H1 (cell line): ENCODE measurements around the gene KLF2. TPM values are rescaled to one million over a fixed set of nuclear protein-coding genes. Genes with fewer than 3 reads are reported as not detected.

Source experiments
- CTCF ChIA-PET: fragments of 300-600 bp; sonication (Branson Sonifier 250); formaldehyde crosslinking; loops from one replicate; lab custom pipeline; 2021; ENCODE audit not compliant: partially characterized antibody; lab: Charles Lee
- POLR2A ChIA-PET: fragments of 300-600 bp; sonication (Branson Sonifier 250); formaldehyde crosslinking; loops from one replicate; lab custom pipeline; 2021; ENCODE audit warnings: inconsistent platforms; ENCODE audit not compliant: partially characterized antibody; lab: Charles Lee
- DNase-seq, 2 experiments: peaks; one replicate each; pipeline versions ENCODE4 v3.0.0 to v3.0.0-alpha.2; 2010 to 2022; ENCODE audit warnings: low spot score in 2 of 2, low read depth in 1 of 2, mixed read lengths in 1 of 2
- FAIRE-seq: peaks from 2 replicates; lab custom pipeline; 2011; peaks lifted over from hg19 to GRCh38; lab: Jason Lieb, UNC
- H2AFZ ChIP-seq: 2 replicates; pipeline ENCODE4 v1.8.1; 2012; ENCODE audit warnings: low read length, inconsistent platforms
- H2AK5ac ChIP-seq: 2 replicates; pipeline ENCODE4 v1.6.1; 2013; ENCODE audit warnings: low read depth, low read length
- H2BK120ac ChIP-seq: replicated peaks from 2 replicates; pipeline ENCODE3; 2013; ENCODE audit warnings: low read depth, low read length, inconsistent platforms
- H2BK12ac ChIP-seq: 2 replicates; pipeline ENCODE4 v1.6.1; 2013; ENCODE audit warnings: low read depth, low read length
- H2BK15ac ChIP-seq: 2 replicates; pipeline ENCODE4 v1.6.1; 2013; ENCODE audit warnings: low read length
- H2BK20ac ChIP-seq: 2 replicates; pipeline ENCODE4 v1.6.1; 2013; ENCODE audit warnings: low read length
- H2BK5ac ChIP-seq: 2 replicates; pipeline ENCODE4 v1.6.1; 2013; ENCODE audit warnings: low read depth, low read length
- H3K14ac ChIP-seq: 2 replicates; pipeline ENCODE4 v1.6.1; 2013; ENCODE audit warnings: inconsistent platforms; ENCODE audit not compliant: insufficient read length
- H3K18ac ChIP-seq: 2 replicates; pipeline ENCODE4 v1.6.1; 2013; ENCODE audit warnings: low read length; ENCODE audit errors: extremely low read depth
- H3K23ac ChIP-seq: 2 replicates; pipeline ENCODE4 v1.6.1; 2013; ENCODE audit warnings: inconsistent platforms; ENCODE audit not compliant: insufficient read length
- H3K23me2 ChIP-seq: 2 replicates; pipeline ENCODE4 v1.6.1; 2013; ENCODE audit warnings: low read depth, low read length
- H3K27ac ChIP-seq: 2 replicates; pipeline ENCODE4 v1.6.1; 2011; ENCODE audit warnings: low read depth, low read length, inconsistent platforms
- H3K27me3 ChIP-seq, 4 experiments: replicated peaks in 1 of 4; 1 replicate in 1 of 4; 2 replicates in 3 of 4; pipeline versions ENCODE4 v1.6.1 to v1.8.1; 2011 to 2013; ENCODE audit warnings: low read length in 3 of 4, mild to moderate bottlenecking in 3 of 4, inconsistent platforms in 2 of 4, mixed read lengths in 2 of 4, moderate library complexity in 1 of 4; ENCODE audit not compliant: control insufficient read depth in 3 of 4, insufficient read depth in 3 of 4; ENCODE audit errors: extremely low read depth in 1 of 4
- H3K36me3 ChIP-seq, 4 experiments: 2 replicates each; pipeline versions ENCODE4 v1.6.1 to v1.8.1; 2011 to 2013; ENCODE audit warnings: mild to moderate bottlenecking in 4 of 4, low read length in 3 of 4, moderate library complexity in 2 of 4, control low read depth in 1 of 4, inconsistent platforms in 1 of 4; ENCODE audit not compliant: insufficient read depth in 4 of 4, control insufficient read depth in 2 of 4
- H3K4ac ChIP-seq: replicated peaks from 2 replicates; pipeline ENCODE3; 2013; ENCODE audit warnings: low read length, low read depth, mixed read lengths, inconsistent platforms; ENCODE audit not compliant: insufficient read length
- H3K4me1 ChIP-seq, 4 experiments: replicated peaks in 1 of 4; 1 replicate in 1 of 4; 2 replicates in 3 of 4; pipeline versions ENCODE4 v1.6.1 to v1.8.1; 2011 to 2013; ENCODE audit warnings: low read length in 3 of 4, inconsistent platforms in 2 of 4, mixed read lengths in 1 of 4; ENCODE audit not compliant: insufficient read depth in 4 of 4, control insufficient read depth in 3 of 4
- H3K4me2 ChIP-seq, 2 experiments: 2 replicates each; pipeline versions ENCODE4 v1.6.1 to v1.8.1; 2011 to 2013; ENCODE audit warnings: low read depth in 2 of 2, low read length in 2 of 2, control low read depth in 1 of 2, inconsistent platforms in 1 of 2, mild to moderate bottlenecking in 1 of 2; ENCODE audit not compliant: insufficient read depth in 1 of 2
- H3K4me3 ChIP-seq, 4 experiments: fragments of 200-600, 300-600 bp in 1 of 4; sonication (generic), shearing (Covaris generic), sonication (Bioruptor Twin) in 1 of 4; 2 replicates each; pipeline versions ENCODE4 v1.5.1 to v1.8.1; 2011 to 2016; ENCODE audit warnings: low read length in 4 of 4, low read depth in 3 of 4, control low read depth in 2 of 4, inconsistent platforms in 2 of 4, mild to moderate bottlenecking in 2 of 4, mixed read lengths in 1 of 4, moderate library complexity in 1 of 4; ENCODE audit not compliant: insufficient read depth in 2 of 4; ENCODE audit errors: extremely low read depth in 1 of 4
- H3K56ac ChIP-seq: replicated peaks from 2 replicates; pipeline ENCODE3; 2013; ENCODE audit warnings: low read depth, mild to moderate bottlenecking, mixed read lengths, low read length, inconsistent platforms; ENCODE audit not compliant: insufficient read length
- H3K79me1 ChIP-seq: 2 replicates; pipeline ENCODE4 v1.6.1; 2013; ENCODE audit warnings: low read depth, low read length, control low read depth
- H3K79me2 ChIP-seq, 2 experiments: 2 replicates each; pipeline versions ENCODE4 v1.6.1 to v1.8.1; 2012 to 2013; ENCODE audit warnings: low read length in 2 of 2, mild to moderate bottlenecking in 2 of 2, inconsistent platforms in 1 of 2; ENCODE audit not compliant: insufficient read depth in 2 of 2, control insufficient read depth in 1 of 2
- H3K9ac ChIP-seq, 4 experiments: replicated peaks in 1 of 4; 1 replicate in 1 of 4; 2 replicates in 3 of 4; pipeline versions ENCODE4 v1.6.1 to v1.8.1; 2011 to 2013; ENCODE audit warnings: low read depth in 3 of 4, low read length in 3 of 4, control low read depth in 2 of 4, mild to moderate bottlenecking in 2 of 4, moderate library complexity in 2 of 4, inconsistent platforms in 1 of 4; ENCODE audit errors: extremely low read depth in 1 of 4
- H3K9me3 ChIP-seq, 2 experiments: 2 replicates each; pipeline versions ENCODE4 v1.6.1 to v1.8.1; 2012 to 2013; ENCODE audit warnings: mild to moderate bottlenecking in 2 of 2, moderate library complexity in 2 of 2, control low read depth in 1 of 2, inconsistent platforms in 1 of 2, low read depth in 1 of 2, low read length in 1 of 2, mixed read lengths in 1 of 2; ENCODE audit not compliant: insufficient read depth in 2 of 2
- H4K20me1 ChIP-seq, 2 experiments: replicated peaks in 1 of 2; 2 replicates each; pipeline versions ENCODE3 to v1.8.1; 2011 to 2013; ENCODE audit warnings: inconsistent platforms in 2 of 2, low read length in 2 of 2, mild to moderate bottlenecking in 1 of 2; ENCODE audit not compliant: insufficient read depth in 2 of 2, control insufficient read depth in 1 of 2
- H4K5ac ChIP-seq: 2 replicates; pipeline ENCODE4 v1.6.1; 2013; ENCODE audit warnings: low read length, low read depth, mixed read lengths, inconsistent platforms; ENCODE audit not compliant: insufficient read length
- H4K8ac ChIP-seq: 2 replicates; pipeline ENCODE4 v1.8.0; 2013; ENCODE audit warnings: mild to moderate bottlenecking, moderate library complexity, low read length, inconsistent platforms; ENCODE audit not compliant: insufficient read depth; ENCODE audit errors: extremely low read depth
- H4K91ac ChIP-seq: replicated peaks from 2 replicates; pipeline ENCODE3; 2013; ENCODE audit warnings: low read length, mixed read lengths, inconsistent platforms; ENCODE audit not compliant: insufficient read length
- BRCA1 ChIP-seq: IDR thresholded peaks from 2 replicates; pipeline ENCODE4 v1.6.1; 2012; ENCODE audit warnings: low read depth, low read length, improper control_type of control experiment
- CBX5 ChIP-seq: fragments of 300-800, 300-1000 bp; sonication (generic); IDR thresholded peaks from 2 replicates; pipeline ENCODE4 v1.7.1; 2016; ENCODE audit warnings: antibody characterized with exemption, low read length, low read depth
- CTBP2 ChIP-seq: IDR thresholded peaks from 2 replicates; pipeline ENCODE4 v1.7.0; 2011; ENCODE audit warnings: borderline replicate concordance, mild to moderate bottlenecking, moderate library complexity, mixed read lengths, low read length; ENCODE audit not compliant: insufficient read depth, insufficient read length
- GABPA ChIP-seq: IDR thresholded peaks from 2 replicates; pipeline ENCODE4 v1.6.1; 2011; ENCODE audit warnings: mild to moderate bottlenecking, low read length, moderate library complexity, borderline replicate concordance; ENCODE audit not compliant: insufficient read depth
- GTF2F1 ChIP-seq: IDR thresholded peaks from 2 replicates; pipeline ENCODE4 v1.6.1; 2012; ENCODE audit warnings: low read depth, low read length, improper control_type of control experiment, borderline replicate concordance
- HDAC2 ChIP-seq, 2 experiments: fragments of 300-600 bp in 1 of 2; sonication (generic) in 1 of 2; IDR thresholded peaks; 2 replicates each; pipeline ENCODE4 v1.6.1; 2011 to 2012; ENCODE audit warnings: low read depth in 2 of 2, low read length in 2 of 2, mild to moderate bottlenecking in 2 of 2, moderate library complexity in 2 of 2, borderline replicate concordance in 1 of 2, inconsistent platforms in 1 of 2
- HDAC6 ChIP-seq: IDR thresholded peaks from one replicate; pipeline ENCODE4 v1.7.1; 2012; ENCODE audit warnings: low read depth, mild to moderate bottlenecking, inconsistent platforms, low read length, moderate library complexity
- RXRA ChIP-seq: IDR thresholded peaks from 2 replicates; pipeline ENCODE4 v1.6.1; 2011; ENCODE audit warnings: low read depth, mild to moderate bottlenecking, low read length, moderate library complexity; ENCODE audit not compliant: insufficient read depth
- TBP ChIP-seq: IDR thresholded peaks from 2 replicates; pipeline ENCODE4 v1.6.1; 2011; ENCODE audit warnings: low read depth, low read length, improper control_type of control experiment
- YY1 ChIP-seq: IDR thresholded peaks from 2 replicates; pipeline ENCODE4 v1.6.1; 2011; ENCODE audit warnings: low read depth, mild to moderate bottlenecking, low read length
- WGBS, 2 experiments: shearing (Covaris generic) in 1 of 2; methylation state at CpG; one replicate each; pipeline versions ENCODE4 v1.1.6 to v1.1.7; 2013 to 2015; ENCODE audit warnings: low lambda C conversion rate in 2 of 2, mixed read lengths in 2 of 2, inconsistent platforms in 1 of 2, low coverage in 1 of 2, missing lambda C conversion rate in 1 of 2; ENCODE audit not compliant: insufficient replicate concordance in 2 of 2, insufficient coverage in 1 of 2, insufficient read length in 1 of 2; ENCODE audit errors: extremely low coverage in 1 of 2, missing lambda C conversion rate in 1 of 2; 5-methylcytosine and 5-hydroxymethylcytosine counted together
- polyA plus RNA-seq, 7 experiments: library from polyadenylated mRNA; depleted of rRNA in 3 of 7; stranded (reverse) in 5 of 7; unstranded in 2 of 7; fragments of >200 nt in 5 of 7; fragments of 200-250 nt in 2 of 7; gene quantifications; 1 replicate in 5 of 7; 2 replicates in 1 of 7; 4 replicates in 1 of 7; pipeline versions ENCODE4 v1.2.1 to v1.2.3, GENCODE V29; 2011 to 2013; ENCODE audit warnings: missing spikeins in 2 of 7, mixed read lengths in 2 of 7
- total RNA-seq: library from RNA; stranded (reverse); fragmentation: NEBNext Ultra II Directional; extraction: Animal tissue kit (Norgen Biotek cat#: 25700); gene quantifications from 2 replicates; pipeline ENCODE4 v1.2.1, GENCODE V29; 2021

Gene KLF2
- total and polyA plus RNA-seq, 2 of the 8 experiments (the other 6 are each of a cell fraction or from before 2014, with no cell fraction given), result 0.19 to 0.33 TPM

GRCh38 chr19:16368385-16369305, 44.0 kb downstream of the KLF2 start:
- no peak overlapping the region for H3K4me3 ChIP-seq
- DNase-seq (no peak), FAIRE-seq (no peak)
- no peaks in the 10 kb centered on the region; a peak in 1 of 8 replicates for H3K36me3 ChIP-seq
- H2BK20ac ChIP-seq, result no peak overlapping the region
- peak overlapping the region; percentile 63; the same call in 1 of the 2 replicates for H2BK12ac ChIP-seq
- H3K4ac ChIP-seq, result no peak overlapping the region
- H4K8ac ChIP-seq, result no peak overlapping the region
- peak overlapping the region; percentile 93; the same call in 1 of the 2 replicates for H2AK5ac ChIP-seq
- H3K9ac ChIP-seq, result no peak overlapping the region
- H3K4me2 ChIP-seq, result no peak overlapping the region
- 84% methylated on average over 18 of the region's 18 CpGs; no CpG with 5 or more reads in 1 of the 2 experiments for WGBS, 2 experiments
- no peak overlapping the region for H3K23ac ChIP-seq
- no peak overlapping the region for H4K91ac ChIP-seq
- H4K20me1 ChIP-seq, result peaks cover 2 to 13% of the 10 kb centered on the region in 2 experiments
- no peaks in the 10 kb centered on the region for H3K79me2 ChIP-seq
- no peak overlapping the region for H3K18ac ChIP-seq
- H2BK120ac ChIP-seq, result no peak overlapping the region
- no peak overlapping the region for H2AFZ ChIP-seq
- POLR2A ChIA-PET, result interaction anchor here (1.4 kb wide), 1 partner anchor 9 kb away, joined by 4 read pairs; no protein-coding TSS in a partner anchor
- H4K5ac ChIP-seq, result no peak overlapping the region
- no peak overlapping the region for H3K56ac ChIP-seq
- no peak overlapping the region; the same call in 1 of the 2 replicates for H2BK15ac ChIP-seq
- no peak overlapping the region for H3K27ac ChIP-seq
- peak overlapping the region; percentile 71 for H2BK5ac ChIP-seq
- no peaks in the 10 kb centered on the region for H3K27me3 ChIP-seq
- H3K23me2 ChIP-seq, result 0 out of 2 replicates have a peak, but pooled peaks cover 7% of the 10 kb centered on the region
- H3K79me1 ChIP-seq, result peaks cover 6% of the 10 kb centered on the region
- no peak for TF ChIP-seq CTBP2
- TF ChIP-seq HDAC2 (IDR thresholded peaks at IDR 0.05; ENCODE audit: borderline replicate concordance in 1 of 2, low read depth in 2 of 2, low read length in 2 of 2), result no peak
- TF ChIP-seq GABPA, result no peak
- TF ChIP-seq RXRA, result no peak
- TF ChIP-seq HDAC6, result no peak
- no peak for TF ChIP-seq YY1
- TF ChIP-seq BRCA1, result no peak
- no peak for TF ChIP-seq TBP
- no peak for TF ChIP-seq CBX5
- TF ChIP-seq GTF2F1, result no peak
- peaks cover 0 to 6% (median 2%) of the 10 kb centered on the region in 4 experiments; a peak in 3 of 7 replicates for H3K4me1 ChIP-seq
- CTCF ChIA-PET, result interaction anchor here (0.5 to 6.0 kb wide), 5 partner anchors 8 to 191 kb away, joined by 3 to 37 read pairs (median 4); no protein-coding TSS in a partner anchor
- no peaks in the 10 kb centered on the region for H3K9me3 ChIP-seq
- H3K14ac ChIP-seq, result no peak overlapping the region
